Ovary (tissue), 3 donors: ENCODE measurements around the gene NME7.

Experiments
- CTCF ChIP-seq, 3 donors: fragments of 450-650 bp in 2 of 3; fragments of 200-600 bp in 1 of 3; IDR thresholded peaks; one replicate each; pipeline versions ENCODE4 v1.5.1 to v1.8.0; 2016 to 2022; ENCODE audit warnings: antibody characterized with exemption in 3 of 3, mild to moderate bottlenecking in 1 of 3
- POLR2A ChIP-seq: fragments of 450-650 bp; IDR thresholded peaks from one replicate; pipeline ENCODE4 v1.6.1; 2017; ENCODE audit warnings: antibody characterized with exemption, mild to moderate bottlenecking, moderate library complexity
- donor health status: DM: no; HTN: no; CAD: no.

GRCh38 chr1:169326261-169326955 lies 41.2 kb downstream of the NME7 start:
- TF ChIP-seq CTCF (IDR thresholded peaks at IDR 0.05) (no peak), POLR2A (no peak)
